CD14-positive monocyte (primary cell): ENCODE results near the gene EXD3. TPM values are rescaled to one million over a fixed set of nuclear protein-coding genes. Genes with fewer than 3 reads are reported as not detected.

ENCODE experiments used
- DNase-seq, 3 donors: peaks; one replicate each; pipeline ENCODE4 v3.0.0-alpha.2; 2011 to 2022
- H2AFZ ChIP-seq: 2 replicates; pipeline ENCODE4 v1.6.0; 2012; ENCODE audit warnings: mild to moderate bottlenecking, low read depth, low read length, inconsistent platforms; ENCODE audit not compliant: insufficient read depth, poor library complexity, severe bottlenecking
- H3K27ac ChIP-seq, 2 donors: 1 replicate in 1 of 2; 2 replicates in 1 of 2; pipeline ENCODE4 v1.5.1; 2012 to 2013; ENCODE audit warnings: low read length in 2 of 2, control low read depth in 1 of 2, inconsistent platforms in 1 of 2, low read depth in 1 of 2, mild to moderate bottlenecking in 1 of 2
- H3K27me3 ChIP-seq, 2 donors: one replicate each; pipeline versions ENCODE4 v1.6.0 to v1.6.1; 2011 to 2013; ENCODE audit warnings: low read length in 2 of 2; ENCODE audit not compliant: control insufficient read depth in 2 of 2, insufficient read depth in 2 of 2
- H3K36me3 ChIP-seq, 2 donors: replicated peaks in 1 of 2; 1 replicate in 1 of 2; 2 replicates in 1 of 2; pipeline versions ENCODE4 v1.5.1 to v1.6.1; 2012 to 2013; ENCODE audit warnings: low read length in 2 of 2, control low read depth in 1 of 2, inconsistent platforms in 1 of 2, mild to moderate bottlenecking in 1 of 2; ENCODE audit not compliant: insufficient read depth in 2 of 2, control insufficient read depth in 1 of 2
- H3K4me1 ChIP-seq, 2 donors: 1 replicate in 1 of 2; 2 replicates in 1 of 2; pipeline versions ENCODE4 v1.5.1 to v1.6.1; 2012 to 2013; ENCODE audit warnings: low read length in 2 of 2, control low read depth in 1 of 2, inconsistent platforms in 1 of 2, mild to moderate bottlenecking in 1 of 2, moderate library complexity in 1 of 2; ENCODE audit not compliant: insufficient read depth in 2 of 2, control insufficient read depth in 1 of 2
- H3K4me2 ChIP-seq: replicated peaks from 2 replicates; pipeline ENCODE3; 2012; ENCODE audit warnings: low read length, moderate library complexity, mild to moderate bottlenecking; ENCODE audit not compliant: poor library complexity, severe bottlenecking; ENCODE audit errors: extremely low read depth
- H3K4me3 ChIP-seq, 3 experiments: fragments of 200-600 bp in 1 of 3; sonication (generic) in 1 of 3; replicated peaks in 1 of 3; 1 replicate in 2 of 3; 2 replicates in 1 of 3; pipeline ENCODE4 v1.5.1; 2011 to 2013; ENCODE audit warnings: low read length in 3 of 3, mild to moderate bottlenecking in 3 of 3, control low read depth in 2 of 3, low read depth in 2 of 3, inconsistent platforms in 1 of 3, moderate library complexity in 1 of 3
- H3K79me2 ChIP-seq: 2 replicates; pipeline ENCODE4 v1.6.0; 2012; ENCODE audit warnings: mild to moderate bottlenecking, control low read depth, inconsistent platforms, low read length, moderate library complexity; ENCODE audit not compliant: insufficient read depth
- H3K9ac ChIP-seq: 2 replicates; pipeline ENCODE4 v1.6.0; 2017; ENCODE audit warnings: low read length, mild to moderate bottlenecking; ENCODE audit not compliant: insufficient read depth, poor library complexity, severe bottlenecking
- H3K9me3 ChIP-seq, 2 donors: replicated peaks in 1 of 2; 1 replicate in 1 of 2; 2 replicates in 1 of 2; pipeline versions ENCODE4 v1.5.1 to v1.6.1; 2012 to 2013; ENCODE audit warnings: low read length in 2 of 2, control low read depth in 1 of 2; ENCODE audit not compliant: control insufficient read depth in 1 of 2, insufficient read depth in 1 of 2
- H4K20me1 ChIP-seq: 2 replicates; pipeline ENCODE4 v1.6.0; 2012; ENCODE audit warnings: mild to moderate bottlenecking, low read length, control low read depth, moderate library complexity; ENCODE audit not compliant: insufficient read depth
- H3K27ac Mint-ChIP-seq, 7 donors: one replicate each; pipeline ENCODE4 v1.8.0; 2020; ENCODE audit warnings: mild to moderate bottlenecking in 7 of 7, mixed read lengths in 7 of 7, moderate library complexity in 6 of 7, inconsistent platforms in 2 of 7
- H3K27me3 Mint-ChIP-seq, 3 donors: one replicate each; pipeline ENCODE4 v1.8.0; 2021 to 2022; ENCODE audit warnings: low read depth in 3 of 3, mild to moderate bottlenecking in 3 of 3, mixed read lengths in 3 of 3, moderate library complexity in 3 of 3, inconsistent platforms in 1 of 3
- H3K36me3 Mint-ChIP-seq, 2 donors: one replicate each; pipeline ENCODE4 v1.8.0; 2020; ENCODE audit warnings: mixed read lengths in 2 of 2, inconsistent platforms in 1 of 2, mild to moderate bottlenecking in 1 of 2
- H3K4me1 Mint-ChIP-seq: one replicate; pipeline ENCODE4 v1.8.0; 2020; ENCODE audit warnings: mild to moderate bottlenecking, mixed read lengths
- H3K4me3 Mint-ChIP-seq, 2 donors: one replicate each; pipeline ENCODE4 v1.8.0; 2020; ENCODE audit warnings: mild to moderate bottlenecking in 2 of 2, mixed read lengths in 2 of 2, moderate library complexity in 1 of 2
- H3K9me3 Mint-ChIP-seq, 7 donors: one replicate each; pipeline ENCODE4 v1.8.0; 2020 to 2022; ENCODE audit warnings: mixed read lengths in 7 of 7, mild to moderate bottlenecking in 6 of 7, moderate library complexity in 6 of 7, inconsistent platforms in 2 of 7
- CTCF ChIP-seq: fragments of 200-600 bp; IDR thresholded peaks from one replicate; pipeline ENCODE4 v1.8.0; 2022; ENCODE audit warnings: antibody characterized with exemption, mild to moderate bottlenecking
- WGBS: methylation state at CpG from one replicate; pipeline ENCODE4 v1.1.5; 2013; ENCODE audit warnings: missing lambda C conversion rate; ENCODE audit not compliant: insufficient coverage; 5-methylcytosine and 5-hydroxymethylcytosine counted together
- intact Hi-C, 2 donors: fragments of 100-400 bp; cut with micrococcal nuclease; formaldehyde crosslinking; loops; one replicate each; pipeline versions ENCODE4 v1.15.0 to v1.15.1; 2023
- polyA plus RNA-seq, 3 donors: library from polyadenylated mRNA; depleted of rRNA in 1 of 3; unstranded in 2 of 3; stranded (reverse) in 1 of 3; fragments of 300-500 nt in 2 of 3; fragments of >200 nt in 1 of 3; fragmentation: Illumina TruSeq in 2 of 3; gene quantifications; 1 replicate in 2 of 3; 2 replicates in 1 of 3; pipeline ENCODE4 v1.2.3, GENCODE V29; 2012 to 2021

The EXD3 gene
- polyA plus RNA-seq, 3 donors: 2.0 to 10.8 (median 3.0) TPM

- Histone ChIP-seq H3K27ac (peak overlapping the region; percentile 63 to 80), H4K20me1 (no peaks in the 10 kb centered on the region), H3K4me3 (peak overlapping the region in 1 of 3 experiments; percentile 47), H3K4me2 (peak overlapping the region; percentile 50), H3K9me3 (peaks cover 0 to 6% of the 10 kb centered on the region in 2 donors), H3K27me3 (no peaks in the 10 kb centered on the region), H3K4me1 (peaks cover 16% of the 10 kb centered on the region in 2 donors), H3K79me2 (no peaks in the 10 kb centered on the region), H3K36me3 (no peaks in the 10 kb centered on the region), H3K9ac (peak overlapping the region; percentile 30), H2AFZ (peak overlapping the region; percentile 2)
- intact Hi-C loops: loop anchor here (2.0 to 5.0 kb wide), 2 partner anchors 24 to 81 kb away; partner anchors contain the start of gene NRARP (in 2 of the 2)
- peaks cover 17% of the 10 kb centered on the region for H3K4me1 Mint-ChIP-seq
- 0% methylated on average over 10 of the region's 19 CpGs for WGBS
- no peak for TF ChIP-seq CTCF
- peaks cover 0 to 10% (median 6%) of the 10 kb centered on the region in 7 donors for H3K9me3 Mint-ChIP-seq
- H3K27ac Mint-ChIP-seq: peak overlapping the region; percentile 91 to 97 (median 94)
- H3K36me3 Mint-ChIP-seq: peaks cover 0 to 2% of the 10 kb centered on the region in 2 donors
- H3K27me3 Mint-ChIP-seq: peaks cover 0 to 1% (median 0%) of the 10 kb centered on the region in 3 donors
- DNase-seq: peak; percentile 91 to 93 (median 91)
- H3K4me3 Mint-ChIP-seq: peak overlapping the region in 1 of 2 donors; percentile 65
These were observed 96.4 kb downstream of the EXD3 start for GRCh38 chr9:137326445-137327065.

- H3K4me3 Mint-ChIP-seq: no peak overlapping the region
- peak overlapping the region; percentile 33 for H3K4me2 ChIP-seq
- peak overlapping the region; percentile 63 to 80 for H3K27ac ChIP-seq
These were observed 97.2 kb downstream of the EXD3 start for GRCh38 chr9:137325799-137326198.

More at GRCh38 chr9:137325799-137326198, 97.2 kb downstream of the EXD3 start:
- Mint-ChIP-seq H3K27me3 (peaks cover 0 to 1% (median 0%) of the 10 kb centered on the region in 3 donors), H3K27ac (peak overlapping the region in 6 of 7 donors; percentile 91 to 97 (median 95)), H3K36me3 (peaks cover 0 to 2% of the 10 kb centered on the region in 2 donors), H3K4me1 (peaks cover 18% of the 10 kb centered on the region), H3K9me3 (peaks cover 0 to 10% (median 6%) of the 10 kb centered on the region in 7 donors)
- Histone ChIP-seq H3K36me3 (no peaks in the 10 kb centered on the region), H3K4me3 (no peak overlapping the region), H4K20me1 (no peaks in the 10 kb centered on the region), H3K4me1 (peaks cover 20 to 21% of the 10 kb centered on the region in 2 donors), H2AFZ (no peak overlapping the region), H3K79me2 (no peaks in the 10 kb centered on the region), H3K27me3 (no peaks in the 10 kb centered on the region), H3K9ac (no peak overlapping the region), H3K9me3 (peaks cover 0 to 6% of the 10 kb centered on the region in 2 donors)
- WGBS: 95% methylated on average over 8 of the region's 12 CpGs
- intact Hi-C loops: loop anchor here (2.0 to 5.0 kb wide), 2 partner anchors 23 to 82 kb away; partner anchors contain the start of gene NRARP (in 2 of the 2)
- DNase-seq: no peak
- TF ChIP-seq CTCF: no peak
